Keratinocyte (primary cell): ENCODE results near the gene SLC12A3. TPM values are rescaled to one million over a fixed set of nuclear protein-coding genes. Genes with fewer than 3 reads are reported as not detected.

Source experiments
- DNase-seq: peaks from one replicate; pipeline ENCODE4 v3.0.0-alpha.2; 2011; ENCODE audit warnings: low read depth, missing footprints, low spot score
- FAIRE-seq: peaks from 2 replicates; lab custom pipeline; 2011; peaks lifted over from hg19 to GRCh38; lab: Jason Lieb, UNC
- H2AFZ ChIP-seq: 2 replicates; pipeline ENCODE4 v1.6.0; 2012; ENCODE audit warnings: low read length, control low read depth, inconsistent platforms; ENCODE audit not compliant: control insufficient read depth
- H3K27ac ChIP-seq: 2 replicates; pipeline ENCODE4 v1.5.1; 2011; ENCODE audit warnings: low read length; ENCODE audit not compliant: control insufficient read depth, insufficient read depth
- H3K27me3 ChIP-seq: 3 replicates; pipeline ENCODE4 v1.6.0; 2011; ENCODE audit warnings: low read length; ENCODE audit not compliant: control insufficient read depth, insufficient read depth; ENCODE audit errors: extremely low read depth
- H3K36me3 ChIP-seq, 2 experiments: 2 replicates in 1 of 2; 3 replicates in 1 of 2; pipeline ENCODE4 v1.5.1; 2011; ENCODE audit warnings: low read length in 2 of 2, mild to moderate bottlenecking in 1 of 2; ENCODE audit not compliant: control insufficient read depth in 2 of 2, insufficient read depth in 2 of 2; ENCODE audit errors: extremely low read depth in 1 of 2
- H3K4me1 ChIP-seq: 3 replicates; pipeline ENCODE4 v1.5.1; 2011; ENCODE audit warnings: low read length; ENCODE audit not compliant: control insufficient read depth, insufficient read depth; ENCODE audit errors: extremely low read depth
- H3K4me2 ChIP-seq: 3 replicates; pipeline ENCODE4 v1.6.0; 2011; ENCODE audit warnings: low read depth, low read length; ENCODE audit not compliant: control insufficient read depth, insufficient read depth; ENCODE audit errors: extremely low read depth
- H3K4me3 ChIP-seq, 3 experiments: fragments of 200-600 bp in 1 of 3; sonication (generic) in 1 of 3; 2 replicates in 2 of 3; 3 replicates in 1 of 3; pipeline ENCODE4 v1.5.1; 2011 to 2016; ENCODE audit warnings: low read length in 3 of 3, mild to moderate bottlenecking in 3 of 3, control low read depth in 2 of 3, inconsistent platforms in 1 of 3, low read depth in 1 of 3, mixed read lengths in 1 of 3, mixed run types in 1 of 3, moderate library complexity in 1 of 3; ENCODE audit not compliant: control insufficient read depth in 2 of 3, insufficient read depth in 2 of 3; ENCODE audit errors: extremely low read depth in 1 of 3
- H3K79me2 ChIP-seq: 2 replicates; pipeline ENCODE4 v1.6.0; 2012; ENCODE audit warnings: low read length; ENCODE audit not compliant: control insufficient read depth, insufficient read depth
- H3K9ac ChIP-seq: 3 replicates; pipeline ENCODE4 v1.6.0; 2011; ENCODE audit warnings: low read length; ENCODE audit not compliant: control insufficient read depth, insufficient read depth; ENCODE audit errors: extremely low read depth
- H3K9me1 ChIP-seq: 3 replicates; pipeline ENCODE4 v1.6.0; 2011; ENCODE audit warnings: low read length; ENCODE audit not compliant: control insufficient read depth, insufficient read depth; ENCODE audit errors: extremely low read depth
- H3K9me3 ChIP-seq: 2 replicates; pipeline ENCODE4 v1.5.1; 2012; ENCODE audit warnings: low read depth, low read length; ENCODE audit not compliant: control insufficient read depth
- H4K20me1 ChIP-seq: 3 replicates; pipeline ENCODE4 v1.6.0; 2011; ENCODE audit warnings: low read length; ENCODE audit not compliant: control insufficient read depth, insufficient read depth; ENCODE audit errors: extremely low read depth
- EZH2 ChIP-seq: IDR thresholded peaks from one replicate; pipeline ENCODE4 v1.6.1; 2012; ENCODE audit warnings: inconsistent platforms, mild to moderate bottlenecking, low read length, moderate library complexity
- dilution Hi-C: fragments of 300-500 bp; cut with MboI; formaldehyde crosslinking; loops from one replicate; pipeline ENCODE4 v1.7.0; 2020; ENCODE audit warnings: low sequenced_read_pairs; ENCODE audit not compliant: extremely low pct_ligation_motif_present
- polyA plus RNA-seq, 5 experiments: library from polyadenylated mRNA; depleted of rRNA in 3 of 5; stranded (reverse) in 3 of 5; stranded (forward) in 1 of 5; unstranded in 1 of 5; fragments of >200 nt; gene quantifications; 1 replicate in 1 of 5; 2 replicates in 3 of 5; 3 replicates in 1 of 5; pipeline versions ENCODE4 v1.2.1 to v1.2.3, GENCODE V29; 2011 to 2012; ENCODE audit warnings: missing spikeins in 2 of 5, low read depth in 1 of 5, low replicate concordance in 1 of 5
- TF ChIP-seq, protein P1 (sequence below), 3 experiments: IDR thresholded peaks in 1 of 3; conservative IDR thresholded peaks in 1 of 3; optimal IDR thresholded peaks in 1 of 3; 2 replicates in 2 of 3; 3 replicates in 1 of 3; pipeline versions ENCODE3 to v1.5.1; 2011; ENCODE audit warnings: low read length in 3 of 3, mild to moderate bottlenecking in 3 of 3, moderate library complexity in 2 of 3, control low read depth in 1 of 3, inconsistent platforms in 1 of 3; ENCODE audit not compliant: insufficient read depth in 2 of 3; ENCODE audit errors: extremely low read depth in 1 of 3

The SLC12A3 gene
- polyA plus RNA-seq, 1 donor (not counting 4 experiments of a cell fraction or from before 2014, with no cell fraction given): not detected

DNA sequence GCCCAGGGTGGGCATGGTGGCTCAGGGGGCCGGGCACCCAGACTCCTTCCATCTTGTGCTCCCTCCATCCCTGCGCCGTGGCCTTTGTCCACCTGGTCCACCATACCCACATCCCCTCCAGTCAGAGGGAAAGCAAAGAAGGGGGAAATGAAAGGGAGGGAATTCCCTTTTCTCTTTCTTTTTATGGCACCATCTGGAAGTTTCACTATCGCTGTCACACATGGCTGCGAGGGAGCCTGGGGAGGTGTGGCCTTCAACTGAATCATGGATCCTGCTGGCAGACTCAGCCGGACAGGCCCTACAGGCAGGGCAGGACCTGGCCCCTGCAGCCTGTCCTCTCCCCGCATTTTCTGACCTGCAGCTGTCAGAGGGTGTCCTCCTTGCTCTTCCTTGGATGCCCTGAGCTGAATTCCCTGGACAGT, 6.2 kb downstream of the SLC12A3 start:
- H3K4me2 ChIP-seq: no peak overlapping the region
- H3K9me1 ChIP-seq: no peaks in the 10 kb centered on the region
- H3K27me3 ChIP-seq: no peaks in the 10 kb centered on the region
- H3K27ac ChIP-seq: no peak overlapping the region
- peaks cover 2% of the 10 kb centered on the region for H3K4me1 ChIP-seq
- dilution Hi-C loops: loop anchor here (25.0 kb wide), 1 partner anchor 109 kb away; no protein-coding TSS in a partner anchor
- no peak for FAIRE-seq
- TF ChIP-seq, protein P1, sequence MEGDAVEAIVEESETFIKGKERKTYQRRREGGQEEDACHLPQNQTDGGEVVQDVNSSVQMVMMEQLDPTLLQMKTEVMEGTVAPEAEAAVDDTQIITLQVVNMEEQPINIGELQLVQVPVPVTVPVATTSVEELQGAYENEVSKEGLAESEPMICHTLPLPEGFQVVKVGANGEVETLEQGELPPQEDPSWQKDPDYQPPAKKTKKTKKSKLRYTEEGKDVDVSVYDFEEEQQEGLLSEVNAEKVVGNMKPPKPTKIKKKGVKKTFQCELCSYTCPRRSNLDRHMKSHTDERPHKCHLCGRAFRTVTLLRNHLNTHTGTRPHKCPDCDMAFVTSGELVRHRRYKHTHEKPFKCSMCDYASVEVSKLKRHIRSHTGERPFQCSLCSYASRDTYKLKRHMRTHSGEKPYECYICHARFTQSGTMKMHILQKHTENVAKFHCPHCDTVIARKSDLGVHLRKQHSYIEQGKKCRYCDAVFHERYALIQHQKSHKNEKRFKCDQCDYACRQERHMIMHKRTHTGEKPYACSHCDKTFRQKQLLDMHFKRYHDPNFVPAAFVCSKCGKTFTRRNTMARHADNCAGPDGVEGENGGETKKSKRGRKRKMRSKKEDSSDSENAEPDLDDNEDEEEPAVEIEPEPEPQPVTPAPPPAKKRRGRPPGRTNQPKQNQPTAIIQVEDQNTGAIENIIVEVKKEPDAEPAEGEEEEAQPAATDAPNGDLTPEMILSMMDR (optimal IDR thresholded peaks at IDR 0.05 in 1 of 3, IDR thresholded peaks at IDR 0.05 in 1 of 3, conservative IDR thresholded peaks at IDR 0.05 in 1 of 3; ENCODE audit: extremely low read depth in 1 of 3, insufficient read depth in 2 of 3, low read length in 3 of 3): peak in 1 of 3 experiments; percentile 63
- TF ChIP-seq EZH2: no peak
- H3K79me2 ChIP-seq: no peaks in the 10 kb centered on the region
- DNase-seq: no peak
- no peak overlapping the region for H2AFZ ChIP-seq
- H3K9me3 ChIP-seq: no peaks in the 10 kb centered on the region
- H3K4me3 ChIP-seq: no peak overlapping the region
- no peak overlapping the region for H3K9ac ChIP-seq
- no peaks in the 10 kb centered on the region for H4K20me1 ChIP-seq
- no peaks in the 10 kb centered on the region for H3K36me3 ChIP-seq

DNA sequence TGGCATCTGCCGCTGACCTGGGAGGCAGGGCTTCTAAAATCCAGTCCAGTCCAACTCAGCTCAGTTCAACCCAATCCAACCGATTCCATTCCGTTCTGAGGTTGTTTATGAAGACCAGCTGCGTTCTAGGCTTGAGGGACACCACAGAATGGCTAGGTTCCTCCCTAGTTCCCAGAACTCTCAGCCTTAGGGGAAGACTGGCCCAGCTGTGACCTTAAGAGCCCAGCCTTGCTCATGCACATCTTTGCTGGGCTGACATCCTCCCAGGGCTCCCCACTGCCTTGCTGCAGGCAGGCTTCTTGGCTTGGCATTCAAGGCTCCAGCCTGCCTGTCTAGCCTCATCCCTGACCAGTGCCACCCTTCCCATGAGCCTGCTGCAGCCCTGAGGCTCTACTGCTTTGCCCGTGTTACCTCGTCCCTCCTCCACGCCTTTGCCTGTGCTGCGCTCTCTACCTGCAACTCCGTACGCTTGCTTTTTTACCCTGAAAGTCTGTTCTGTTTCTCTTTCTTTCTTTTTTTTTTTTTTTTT, 7.9 kb downstream of the SLC12A3 start:
- Histone ChIP-seq H3K4me1 (peaks cover 8% of the 10 kb centered on the region), H3K27ac (no peak overlapping the region), H3K9me3 (no peaks in the 10 kb centered on the region), H3K9ac (no peak overlapping the region), H3K36me3 (no peaks in the 10 kb centered on the region), H3K4me2 (no peak overlapping the region), H3K9me1 (no peaks in the 10 kb centered on the region), H3K79me2 (no peaks in the 10 kb centered on the region), H3K27me3 (no peaks in the 10 kb centered on the region), H4K20me1 (no peaks in the 10 kb centered on the region), H2AFZ (no peak overlapping the region), H3K4me3 (no peak overlapping the region)
- DNase-seq (no peak), FAIRE-seq (no peak)
- dilution Hi-C loops: loop anchor here (25.0 kb wide), 1 partner anchor 111 kb away; no protein-coding TSS in a partner anchor
- TF ChIP-seq EZH2: no peak
- TF ChIP-seq, protein P1 (optimal IDR thresholded peaks at IDR 0.05 in 1 of 3, IDR thresholded peaks at IDR 0.05 in 1 of 3, conservative IDR thresholded peaks at IDR 0.05 in 1 of 3; ENCODE audit: extremely low read depth in 1 of 3, insufficient read depth in 2 of 3, low read length in 3 of 3): no peak
